HG02642 (cell line): ENCODE data around the gene GRM1.

Experiments
- ATAC-seq: cut with Tn5 transposase; IDR thresholded peaks from one replicate; pipeline ENCODE4 v1.9.1; 2021; ENCODE audit warnings: mild to moderate bottlenecking; ENCODE audit not compliant: unreplicated experiment, poor library complexity

Gene GRM1

DNA sequence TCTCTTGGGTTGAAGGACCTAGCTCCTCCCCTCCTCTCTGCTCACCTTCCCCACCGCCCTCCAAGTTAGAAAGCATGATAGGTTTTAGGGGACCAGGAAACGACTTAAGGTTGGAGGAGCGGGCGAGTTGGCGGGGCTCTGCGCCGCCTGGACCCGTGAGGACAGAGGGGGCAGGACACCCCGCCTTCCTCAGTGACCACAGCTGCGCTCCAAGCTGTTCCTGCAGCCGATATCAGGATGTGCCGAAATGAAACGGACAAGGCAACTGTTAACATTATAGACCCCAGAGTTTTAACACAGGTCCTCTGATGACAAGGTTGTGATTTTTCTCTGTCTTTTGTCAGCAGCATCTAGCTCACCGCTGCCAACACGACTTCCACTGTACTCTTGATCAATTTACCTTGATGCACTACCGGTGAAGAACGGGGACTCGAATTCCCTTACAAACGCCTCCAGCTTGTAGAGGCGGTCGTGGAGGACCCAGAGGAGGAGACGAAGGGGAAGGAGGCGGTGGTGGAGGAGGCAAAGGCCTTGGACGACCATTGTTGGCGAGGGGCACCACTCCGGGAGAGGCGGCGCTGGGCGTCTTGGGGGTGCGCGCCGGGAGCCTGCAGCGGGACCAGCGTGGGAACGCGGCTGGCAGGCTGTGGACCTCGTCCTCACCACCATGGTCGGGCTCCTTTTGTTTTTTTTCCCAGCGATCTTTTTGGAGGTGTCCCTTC, at the start of gene GRM1:
Gene GRM1, plus strand, starts transcription at position 212 of the 722 bp plus-strand sequence. Its CDS starts 456 bp downstream, at position 668.
- no peak for ATAC-seq

GRCh38 chr6:146009338-146009737, 19.5 kb upstream of the GRM1 start:
- ATAC-seq, result no peak

GRCh38 chr6:146014233-146014632, 14.6 kb upstream of the GRM1 start:
- ATAC-seq, result no peak

DNA sequence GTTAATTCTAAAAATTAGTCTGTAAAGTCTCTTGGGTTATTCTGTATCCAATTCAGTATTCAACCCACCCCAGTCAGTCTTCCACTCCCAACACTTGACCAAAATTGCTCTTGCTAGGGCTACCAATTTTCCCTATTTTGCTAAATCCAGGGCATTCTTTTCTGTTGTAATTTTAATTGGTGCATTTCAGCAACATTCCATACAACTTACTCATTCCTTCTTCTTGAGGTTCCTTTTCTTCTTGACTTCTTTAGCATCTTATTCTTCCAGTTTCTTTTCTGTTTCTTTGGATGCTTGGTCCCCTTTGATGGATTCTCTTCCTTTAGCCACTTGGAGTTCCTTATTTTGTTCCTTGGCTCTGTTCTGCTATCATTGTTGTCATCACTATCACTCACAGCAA, 11.2 kb upstream of the GRM1 start:
- no peak for ATAC-seq

GRCh38 chr6:146026873-146027272, 2.0 kb upstream of the GRM1 start:
- no peak for ATAC-seq

DNA sequence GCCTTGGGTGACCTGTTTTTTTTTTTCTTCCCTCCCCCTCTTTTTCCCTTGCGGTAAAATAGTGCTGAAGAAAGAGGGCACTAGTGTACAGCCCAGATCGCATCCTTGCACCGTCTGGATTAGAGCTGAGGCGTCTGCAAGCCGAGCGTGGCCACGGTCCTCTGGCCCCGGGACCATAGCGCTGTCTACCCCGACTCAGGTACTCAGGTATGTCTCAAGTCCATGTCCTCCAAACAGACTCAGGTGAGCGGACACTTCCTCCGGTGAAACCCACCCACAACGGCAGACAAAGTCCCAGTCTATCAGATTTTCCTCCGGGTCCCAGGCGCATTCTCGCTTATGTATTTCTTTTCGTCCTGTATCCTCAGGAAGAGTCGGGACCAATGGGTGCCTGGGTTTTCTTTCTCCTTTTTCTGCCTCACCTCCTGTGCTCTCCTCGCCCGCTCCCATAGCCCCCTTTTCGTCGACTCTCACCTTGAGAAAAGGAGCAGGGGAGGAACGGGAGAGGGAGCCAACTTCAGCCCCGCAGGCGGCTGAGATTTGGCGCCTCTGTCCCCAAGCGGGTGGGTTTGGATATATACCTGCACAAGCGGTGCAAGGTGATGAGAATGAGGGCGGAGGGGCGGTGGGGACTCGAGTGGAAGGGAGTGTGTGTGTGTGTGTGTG, 1.1 kb upstream of the GRM1 start:
- no peak for ATAC-seq

- peak; percentile 82 for ATAC-seq
Observed at GRCh38 chr6:146028252-146028795, 538 bp upstream of the GRM1 start.

GRCh38 chr6:146029573-146030184, 817 bp downstream of the GRM1 start:
- ATAC-seq, result no peak

DNA sequence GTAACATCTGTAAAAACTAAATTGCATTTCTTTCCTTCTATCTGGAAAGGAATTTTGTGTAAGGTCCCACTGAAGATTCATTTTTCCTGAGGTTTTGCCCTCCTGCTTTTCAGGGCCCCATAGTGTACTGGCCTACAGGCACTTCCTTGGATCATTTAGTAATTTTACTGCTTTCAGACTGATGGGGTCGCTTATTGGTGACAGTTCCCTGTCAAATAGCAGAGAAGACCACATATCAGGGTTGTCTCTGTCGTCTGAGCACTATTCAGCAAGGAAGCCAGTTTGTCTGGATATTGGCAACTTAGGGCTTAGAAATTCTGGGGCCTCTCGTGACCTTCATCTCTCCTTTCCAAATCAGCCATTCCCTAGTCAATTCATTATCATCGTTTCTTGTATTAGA, 3.5 kb downstream of the GRM1 start:
- ATAC-seq, result no peak

- ATAC-seq, result no peak
Observed at GRCh38 chr6:146040360-146040759, 11.5 kb downstream of the GRM1 start.

- peak; percentile 64 for ATAC-seq
Observed at GRCh38 chr6:146041282-146041681, 12.4 kb downstream of the GRM1 start.

GRCh38 chr6:146047371-146047770, 18.5 kb downstream of the GRM1 start:
- no peak for ATAC-seq

- no peak for ATAC-seq
Observed at GRCh38 chr6:146050168-146050567, 21.3 kb downstream of the GRM1 start.

DNA sequence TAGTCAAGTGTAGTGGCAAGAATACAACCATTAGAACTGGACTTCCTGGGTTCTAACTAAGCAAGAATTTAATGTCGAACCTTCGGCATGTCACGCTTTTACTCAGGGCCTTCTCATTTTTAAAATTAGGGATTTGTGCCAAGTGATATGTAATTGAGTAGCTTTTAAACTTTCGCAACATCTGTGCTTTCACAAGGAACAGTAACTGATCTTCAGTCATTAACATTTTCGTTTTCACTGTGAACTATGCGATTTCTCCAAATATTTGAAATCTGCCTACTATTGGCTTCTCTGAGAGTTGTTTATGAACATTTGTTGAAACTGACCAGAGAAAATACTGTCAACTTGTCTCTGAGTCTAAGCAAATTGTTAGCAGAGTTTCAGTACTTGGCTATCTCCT, 27.6 kb downstream of the GRM1 start:
- no peak for ATAC-seq

DNA sequence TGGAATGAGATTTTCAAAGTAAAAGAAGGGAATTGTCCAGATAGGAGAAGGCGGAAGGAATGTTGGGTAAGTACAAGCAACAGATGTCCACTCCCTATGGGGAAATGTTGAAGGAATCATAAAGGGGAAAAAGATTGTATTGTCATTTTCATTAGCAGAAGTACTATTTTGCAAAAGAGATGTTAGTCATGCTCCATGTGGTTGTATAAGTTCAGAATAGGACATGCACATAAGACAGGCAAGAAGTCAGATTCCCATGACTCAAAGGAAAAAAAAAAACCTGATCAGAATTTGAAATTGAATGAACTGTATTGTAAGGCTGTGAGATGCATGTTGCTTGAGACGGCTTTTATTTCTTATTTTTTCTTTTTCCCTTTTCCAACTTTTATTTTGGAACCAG, 36.8 kb downstream of the GRM1 start:
- ATAC-seq, result no peak

GRCh38 chr6:146066506-146066905, 37.6 kb downstream of the GRM1 start:
- no peak for ATAC-seq

DNA sequence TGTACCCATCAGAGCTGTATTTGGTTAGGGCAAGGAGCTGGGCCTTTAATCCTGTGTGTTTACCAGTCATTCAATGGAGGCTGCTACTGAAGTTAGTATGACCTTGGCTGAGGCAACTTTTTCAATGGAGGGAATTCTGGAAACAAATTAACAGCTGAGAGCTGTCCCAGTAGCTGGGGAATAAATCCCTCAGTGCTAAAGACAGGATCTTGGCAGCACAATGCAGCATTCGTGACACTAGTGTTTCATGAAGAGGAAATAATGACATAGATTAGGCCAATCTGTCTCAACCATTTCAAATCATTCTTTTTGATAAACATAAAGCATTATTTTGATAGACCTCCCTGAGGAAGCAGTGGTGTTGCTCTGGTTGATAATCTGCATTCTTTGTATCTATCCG, 42.9 kb downstream of the GRM1 start:
- no peak for ATAC-seq

DNA sequence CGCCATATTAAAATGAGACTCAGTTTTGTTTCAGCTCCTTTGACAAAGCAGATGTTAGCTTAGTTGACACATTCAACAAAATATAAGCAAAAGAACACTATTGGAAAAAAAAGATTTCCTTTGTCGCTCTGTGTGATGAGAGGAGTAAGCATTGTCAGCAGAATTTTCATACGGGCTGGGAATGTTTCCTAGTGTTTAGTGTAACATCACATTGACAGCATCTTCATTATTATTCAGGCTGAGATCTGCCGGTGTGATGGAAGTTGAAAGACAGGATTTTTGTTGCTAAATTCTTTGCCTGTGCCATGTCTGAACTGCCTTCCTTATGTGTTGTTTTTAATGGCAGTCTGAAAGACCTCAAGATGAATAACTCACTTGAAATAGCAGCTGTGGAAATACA, 49.1 kb downstream of the GRM1 start:
- ATAC-seq, result no peak

DNA sequence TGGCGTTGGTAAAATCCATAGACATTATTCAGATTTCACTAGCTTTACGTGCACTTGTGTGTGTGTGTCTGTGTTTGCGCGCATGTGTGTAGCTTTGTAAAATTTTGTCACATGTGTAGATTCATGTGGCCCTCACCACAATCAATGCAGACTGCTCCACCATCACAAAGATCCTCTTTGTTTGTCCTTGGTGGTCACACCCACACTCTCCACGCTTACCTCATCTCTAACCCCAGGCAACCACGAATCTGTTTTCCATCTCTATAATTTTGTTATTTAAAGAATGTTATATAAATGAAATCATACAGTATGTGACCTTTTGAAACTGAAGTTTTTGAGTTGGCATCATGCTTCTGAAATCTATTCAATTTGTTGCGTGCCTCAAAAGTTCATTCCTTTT, 58.5 kb downstream of the GRM1 start:
- ATAC-seq, result no peak

- ATAC-seq, result no peak
Observed at GRCh38 chr6:146090474-146090873, 61.6 kb downstream of the GRM1 start.

GRCh38 chr6:146092961-146093686, 64.3 kb downstream of the GRM1 start:
- ATAC-seq, result no peak
